Measurements from ENCODE around the gene SRP14. TPM values are rescaled to one million over a fixed set of nuclear protein-coding genes. Genes with fewer than 3 reads are reported as not detected.

Gene SRP14
- total RNA-seq, 2 donors from 2014 or later = 163 to 167 TPM

GRCh38 chr15:40011303-40011702, 27.7 kb downstream of the SRP14 start:
- intact Hi-C loops (cut with DNase I) = no loop called here
- Histone ChIP-seq H3K9ac (ENCODE audit: low read depth in 2 of 2, low read length in 2 of 2) (no peak overlapping the region), H3K4me3 (no peak overlapping the region), H3K36me3 (peaks cover 4% of the 10 kb centered on the region), H3K4me1 (no peaks in the 10 kb centered on the region), H3K27me3 (no peaks in the 10 kb centered on the region), H3K9me3 (peaks cover 4% of the 10 kb centered on the region), H3K27ac (no peak overlapping the region)
- no peak for DNase-seq
- TF ChIP-seq CTCF (IDR thresholded peaks at IDR 0.05) = no peak

DNA sequence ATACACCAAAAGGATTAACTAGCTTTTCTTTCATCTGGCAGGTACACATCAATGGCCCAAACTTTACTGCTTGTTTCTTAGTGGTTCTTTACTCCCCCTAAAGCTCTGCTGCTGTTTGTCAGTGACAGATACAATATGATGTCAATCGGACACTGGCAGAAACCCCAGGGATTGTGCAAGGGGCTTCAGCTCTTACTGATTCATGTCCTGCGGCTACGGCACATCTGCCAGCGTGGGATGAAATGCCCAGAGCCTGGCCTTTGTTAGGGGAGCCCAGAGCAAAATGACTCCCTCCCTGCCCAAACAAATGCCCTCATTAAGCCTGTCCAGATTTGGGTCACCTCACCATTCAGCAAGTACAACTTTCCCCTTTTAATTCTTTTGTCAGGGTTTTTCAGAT, 28.3 kb downstream of the SRP14 start:
- DNase-seq = no peak
- H3K9ac ChIP-seq (ENCODE audit: low read depth in 2 of 2, low read length in 2 of 2) = no peak overlapping the region
- intact Hi-C loops (cut with DNase I) = no loop called here
- TF ChIP-seq CTCF (IDR thresholded peaks at IDR 0.05) = no peak
- H3K27me3 ChIP-seq = no peaks in the 10 kb centered on the region
- H3K27ac ChIP-seq = no peak overlapping the region
- peaks cover 4% of the 10 kb centered on the region for H3K36me3 ChIP-seq
- H3K4me3 ChIP-seq = no peak overlapping the region
- H3K9me3 ChIP-seq = peaks cover 4% of the 10 kb centered on the region
- no peaks in the 10 kb centered on the region for H3K4me1 ChIP-seq

- H3K4me1 ChIP-seq = no peaks in the 10 kb centered on the region
- H3K27ac ChIP-seq = no peak overlapping the region
- H3K27me3 ChIP-seq = no peaks in the 10 kb centered on the region
- no peak overlapping the region for H3K4me3 ChIP-seq
- peaks cover 4% of the 10 kb centered on the region for H3K36me3 ChIP-seq
- no peak overlapping the region for H3K9ac ChIP-seq (ENCODE audit: low read depth in 2 of 2, low read length in 2 of 2)
- intact Hi-C loops (cut with DNase I) = no loop called here
- H3K9me3 ChIP-seq = no peaks in the 10 kb centered on the region
- no peak for TF ChIP-seq CTCF (IDR thresholded peaks at IDR 0.05)
- DNase-seq = no peak
These were observed 30.8 kb downstream of the SRP14 start for GRCh38 chr15:40008061-40008765.

GRCh38 chr15:40006646-40007045, 32.3 kb downstream of the SRP14 start:
- Histone ChIP-seq H3K36me3 (peaks cover 4% of the 10 kb centered on the region), H3K9ac (ENCODE audit: low read depth in 2 of 2, low read length in 2 of 2) (no peak overlapping the region)

GRCh38 chr15:40006003-40006402, 33.0 kb downstream of the SRP14 start:
- Histone ChIP-seq H3K36me3 (peaks cover 4% of the 10 kb centered on the region), H3K9ac (ENCODE audit: low read depth in 2 of 2, low read length in 2 of 2) (no peak overlapping the region), H3K27me3 (no peaks in the 10 kb centered on the region), H3K4me3 (no peak overlapping the region), H3K27ac (no peak overlapping the region), H3K4me1 (no peaks in the 10 kb centered on the region), H3K9me3 (no peaks in the 10 kb centered on the region)
- no peak for TF ChIP-seq CTCF (IDR thresholded peaks at IDR 0.05)
- no peak for DNase-seq
- intact Hi-C loops (cut with DNase I) = no loop called here

More at GRCh38 chr15:40006646-40007045, 32.3 kb downstream of the SRP14 start:
- no peaks in the 10 kb centered on the region for H3K27me3 ChIP-seq
- no peaks in the 10 kb centered on the region for H3K9me3 ChIP-seq
- H3K4me1 ChIP-seq = no peaks in the 10 kb centered on the region
- H3K27ac ChIP-seq = no peak overlapping the region
- intact Hi-C loops (cut with DNase I) = no loop called here
- no peak for TF ChIP-seq CTCF (IDR thresholded peaks at IDR 0.05)
- H3K4me3 ChIP-seq = no peak overlapping the region
- no peak for DNase-seq

Measured in colonic mucosa (tissue), 4 donors.